ENCODE results near the gene CASZ1.

Gene CASZ1

GRCh38 chr1:10651793-10652192 lies 144.7 kb downstream of the CASZ1 start:
- H3K27me3 Mint-ChIP-seq: no peaks in the 10 kb centered on the region
- no peak for DNase-seq
- ATAC-seq: no peak
- no peak overlapping the region for H3K4me3 Mint-ChIP-seq
- no peak overlapping the region for H3K27ac Mint-ChIP-seq
- no peaks in the 10 kb centered on the region for H3K36me3 Mint-ChIP-seq (ENCODE audit: low read depth)
- H3K9me3 Mint-ChIP-seq: no peaks in the 10 kb centered on the region
- no peaks in the 10 kb centered on the region for H3K4me1 Mint-ChIP-seq

- ATAC-seq (no peak), DNase-seq (no peak)
- Mint-ChIP-seq H3K27me3 (no peaks in the 10 kb centered on the region), H3K4me3 (no peak overlapping the region), H3K27ac (no peak overlapping the region), H3K4me1 (no peaks in the 10 kb centered on the region), H3K9me3 (no peaks in the 10 kb centered on the region), H3K36me3 (ENCODE audit: low read depth) (no peaks in the 10 kb centered on the region)
Measured at GRCh38 chr1:10651389-10651766, 145.1 kb downstream of the CASZ1 start.

- DNase-seq: no peak
- ATAC-seq: no peak
- Mint-ChIP-seq H3K36me3 (ENCODE audit: low read depth) (no peaks in the 10 kb centered on the region), H3K4me3 (no peak overlapping the region), H3K4me1 (no peaks in the 10 kb centered on the region), H3K27me3 (no peaks in the 10 kb centered on the region), H3K9me3 (no peaks in the 10 kb centered on the region), H3K27ac (no peak overlapping the region)
Measured at GRCh38 chr1:10650556-10651388, 145.7 kb downstream of the CASZ1 start.

GRCh38 chr1:10649517-10650201 lies 146.8 kb downstream of the CASZ1 start:
- Mint-ChIP-seq H3K9me3 (no peaks in the 10 kb centered on the region), H3K27ac (no peak overlapping the region), H3K4me1 (no peaks in the 10 kb centered on the region), H3K36me3 (ENCODE audit: low read depth) (no peaks in the 10 kb centered on the region), H3K4me3 (no peak overlapping the region), H3K27me3 (no peaks in the 10 kb centered on the region)
- ATAC-seq (no peak), DNase-seq (no peak)

GRCh38 chr1:10648689-10649516 lies 147.5 kb downstream of the CASZ1 start:
- H3K9me3 Mint-ChIP-seq: no peaks in the 10 kb centered on the region
- H3K27ac Mint-ChIP-seq: no peak overlapping the region
- DNase-seq (no peak), ATAC-seq (no peak)
- H3K4me1 Mint-ChIP-seq: no peaks in the 10 kb centered on the region
- H3K27me3 Mint-ChIP-seq: no peaks in the 10 kb centered on the region
- no peaks in the 10 kb centered on the region for H3K36me3 Mint-ChIP-seq (ENCODE audit: low read depth)
- H3K4me3 Mint-ChIP-seq: no peak overlapping the region

- Mint-ChIP-seq H3K27ac (no peak overlapping the region), H3K36me3 (ENCODE audit: low read depth) (no peaks in the 10 kb centered on the region), H3K4me3 (no peak overlapping the region), H3K27me3 (no peaks in the 10 kb centered on the region), H3K9me3 (no peaks in the 10 kb centered on the region), H3K4me1 (no peaks in the 10 kb centered on the region)
- DNase-seq (no peak), ATAC-seq (no peak)
Measured at GRCh38 chr1:10647414-10648170, 148.9 kb downstream of the CASZ1 start.

GRCh38 chr1:10646347-10646861 lies 150.0 kb downstream of the CASZ1 start:
- no peak overlapping the region for H3K27ac Mint-ChIP-seq
- H3K4me1 Mint-ChIP-seq: no peaks in the 10 kb centered on the region
- DNase-seq (no peak), ATAC-seq (peak; percentile 10)
- no peak overlapping the region for H3K4me3 Mint-ChIP-seq
- no peaks in the 10 kb centered on the region for H3K9me3 Mint-ChIP-seq
- H3K36me3 Mint-ChIP-seq (ENCODE audit: low read depth): peaks cover 1% of the 10 kb centered on the region
- H3K27me3 Mint-ChIP-seq: no peaks in the 10 kb centered on the region

- Mint-ChIP-seq H3K9me3 (no peaks in the 10 kb centered on the region), H3K27ac (no peak overlapping the region), H3K4me3 (no peak overlapping the region), H3K27me3 (no peaks in the 10 kb centered on the region), H3K4me1 (no peaks in the 10 kb centered on the region), H3K36me3 (ENCODE audit: low read depth) (peaks cover 1% of the 10 kb centered on the region)
- DNase-seq: no peak
- ATAC-seq: no peak
Measured at GRCh38 chr1:10644307-10645128, 151.9 kb downstream of the CASZ1 start.

- H3K27ac Mint-ChIP-seq: no peak overlapping the region
- no peaks in the 10 kb centered on the region for H3K27me3 Mint-ChIP-seq
- no peak overlapping the region for H3K4me3 Mint-ChIP-seq
- ATAC-seq: no peak
- no peaks in the 10 kb centered on the region for H3K9me3 Mint-ChIP-seq
- no peak for DNase-seq
- H3K4me1 Mint-ChIP-seq: no peaks in the 10 kb centered on the region
- H3K36me3 Mint-ChIP-seq (ENCODE audit: low read depth): peaks cover 1% of the 10 kb centered on the region
Measured at GRCh38 chr1:10643607-10644306, 152.7 kb downstream of the CASZ1 start.

GRCh38 chr1:10642403-10643080 lies 153.9 kb downstream of the CASZ1 start:
- H3K9me3 Mint-ChIP-seq: no peaks in the 10 kb centered on the region
- ATAC-seq (no peak), DNase-seq (no peak)
- H3K4me1 Mint-ChIP-seq: peaks cover 2% of the 10 kb centered on the region
- no peak overlapping the region for H3K4me3 Mint-ChIP-seq
- peaks cover 4% of the 10 kb centered on the region for H3K27me3 Mint-ChIP-seq
- peaks cover 1% of the 10 kb centered on the region for H3K36me3 Mint-ChIP-seq (ENCODE audit: low read depth)
- H3K27ac Mint-ChIP-seq: no peak overlapping the region

GRCh38 chr1:10641976-10642375 lies 154.5 kb downstream of the CASZ1 start:
- H3K27ac Mint-ChIP-seq: no peak overlapping the region
- H3K4me1 Mint-ChIP-seq: peaks cover 2% of the 10 kb centered on the region
- peaks cover 1% of the 10 kb centered on the region for H3K36me3 Mint-ChIP-seq (ENCODE audit: low read depth)
- no peak for DNase-seq
- H3K4me3 Mint-ChIP-seq: no peak overlapping the region
- H3K27me3 Mint-ChIP-seq: peaks cover 4% of the 10 kb centered on the region
- ATAC-seq: no peak
- no peaks in the 10 kb centered on the region for H3K9me3 Mint-ChIP-seq

GRCh38 chr1:10640843-10641553 lies 155.4 kb downstream of the CASZ1 start:
- Mint-ChIP-seq H3K9me3 (no peaks in the 10 kb centered on the region), H3K36me3 (ENCODE audit: low read depth) (peaks cover 1% of the 10 kb centered on the region), H3K4me3 (no peak overlapping the region), H3K27me3 (peaks cover 4% of the 10 kb centered on the region), H3K4me1 (peaks cover 2% of the 10 kb centered on the region), H3K27ac (no peak overlapping the region)
- no peak for ATAC-seq
- no peak for DNase-seq

Measured in activated naive CD8-positive, alpha-beta T cell treated with anti-CD3 and anti-CD28 coated beads, Interleukin-2, amount 50 U/mL, for 24 hours (primary cell).